Gastroesophageal sphincter (tissue), 3 donors: ENCODE results near the gene USP4.

Experiments
- EP300 ChIP-seq: sonication (generic); formaldehyde crosslinking; IDR thresholded peaks from one replicate; pipeline ENCODE4 v1.6.1; 2017; ENCODE audit warnings: antibody characterized with exemption, mild to moderate bottlenecking
- POLR2A ChIP-seq, 2 donors: fragments of 450-650 bp; IDR thresholded peaks; one replicate each; pipeline ENCODE4 v1.6.1; 2017; ENCODE audit warnings: antibody characterized with exemption in 2 of 2, mild to moderate bottlenecking in 2 of 2, moderate library complexity in 1 of 2
- TF ChIP-seq, protein P1 (sequence below), 4 experiments: fragments of 200-600 bp in 2 of 4; fragments of 450-650 bp in 2 of 4; sonication (generic) in 1 of 4; IDR thresholded peaks; one replicate each; pipeline ENCODE4 v1.5.1; 2017 to 2019; ENCODE audit warnings: antibody characterized with exemption in 4 of 4, mild to moderate bottlenecking in 2 of 4, moderate library complexity in 2 of 4

DNA sequence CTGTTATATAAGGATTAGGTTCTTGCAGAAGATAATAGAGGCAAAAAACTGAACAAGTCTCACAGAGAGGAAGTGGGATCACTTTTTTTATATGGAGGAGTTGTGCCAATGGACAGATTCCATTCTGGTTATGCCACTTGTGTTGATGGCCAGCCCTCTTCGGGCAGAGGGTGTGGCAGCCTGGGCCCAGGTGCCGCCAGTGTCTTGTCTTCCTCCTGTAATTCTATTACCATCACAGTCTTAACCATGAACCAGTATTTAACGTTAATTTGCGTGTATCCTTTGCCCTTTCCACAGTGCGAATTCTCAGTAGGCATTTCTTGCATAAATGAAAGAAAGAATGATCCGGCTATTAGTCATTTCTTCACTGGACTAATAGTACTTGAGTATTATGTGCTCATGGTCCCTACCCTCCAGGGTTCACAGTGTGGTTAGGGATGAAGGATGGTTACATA lies 7.0 kb upstream of the USP4 start:
- TF ChIP-seq, protein P1, sequence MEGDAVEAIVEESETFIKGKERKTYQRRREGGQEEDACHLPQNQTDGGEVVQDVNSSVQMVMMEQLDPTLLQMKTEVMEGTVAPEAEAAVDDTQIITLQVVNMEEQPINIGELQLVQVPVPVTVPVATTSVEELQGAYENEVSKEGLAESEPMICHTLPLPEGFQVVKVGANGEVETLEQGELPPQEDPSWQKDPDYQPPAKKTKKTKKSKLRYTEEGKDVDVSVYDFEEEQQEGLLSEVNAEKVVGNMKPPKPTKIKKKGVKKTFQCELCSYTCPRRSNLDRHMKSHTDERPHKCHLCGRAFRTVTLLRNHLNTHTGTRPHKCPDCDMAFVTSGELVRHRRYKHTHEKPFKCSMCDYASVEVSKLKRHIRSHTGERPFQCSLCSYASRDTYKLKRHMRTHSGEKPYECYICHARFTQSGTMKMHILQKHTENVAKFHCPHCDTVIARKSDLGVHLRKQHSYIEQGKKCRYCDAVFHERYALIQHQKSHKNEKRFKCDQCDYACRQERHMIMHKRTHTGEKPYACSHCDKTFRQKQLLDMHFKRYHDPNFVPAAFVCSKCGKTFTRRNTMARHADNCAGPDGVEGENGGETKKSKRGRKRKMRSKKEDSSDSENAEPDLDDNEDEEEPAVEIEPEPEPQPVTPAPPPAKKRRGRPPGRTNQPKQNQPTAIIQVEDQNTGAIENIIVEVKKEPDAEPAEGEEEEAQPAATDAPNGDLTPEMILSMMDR (IDR thresholded peaks at IDR 0.05) = no peak
- TF ChIP-seq POLR2A (IDR thresholded peaks at IDR 0.05) = no peak
- no peak for TF ChIP-seq EP300
